ENCODE data around the gene RGS14. TPM values are rescaled to one million over a fixed set of nuclear protein-coding genes. Genes with fewer than 3 reads are reported as not detected.

Gene RGS14
- total RNA-seq, 4 donors from 2014 or later, result 28.6 to 38.3 (median 37.2) TPM

DNA sequence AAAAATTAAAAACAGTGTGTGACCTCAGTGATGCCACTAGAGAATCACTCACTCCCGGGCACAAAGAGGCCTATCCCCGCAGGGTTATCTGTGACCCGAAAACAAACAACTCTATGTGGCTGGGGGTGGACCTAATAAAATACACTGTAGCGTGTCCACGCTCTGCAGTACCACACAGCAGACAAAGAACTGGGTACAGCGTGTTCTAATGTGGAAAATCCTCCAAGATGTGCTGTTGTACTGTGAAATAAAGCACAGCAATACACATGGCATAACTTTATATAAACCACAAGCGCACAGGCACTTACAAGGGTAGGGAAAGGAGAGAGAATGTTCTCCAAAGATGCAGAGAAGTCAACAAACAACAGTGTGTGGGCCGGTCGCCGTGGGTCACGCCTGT is 18.4 kb downstream of the RGS14 start:
- 82 to 83% methylated on average over 11 of the region's 11 CpGs for WGBS, 2 donors
- DNase-seq (ENCODE audit: low spot score in 2 of 2), result no peak
- intact Hi-C loops (cut with DNase I; ENCODE audit: low total_unique reads), result no loop called here
- no peak for TF ChIP-seq POLR2A (IDR thresholded peaks at IDR 0.05)
- TF ChIP-seq CTCF (IDR thresholded peaks at IDR 0.05), result no peak
- H3K4me3 ChIP-seq (ENCODE audit: low read depth, poor library complexity, severe bottlenecking), result no peak overlapping the region

DNA sequence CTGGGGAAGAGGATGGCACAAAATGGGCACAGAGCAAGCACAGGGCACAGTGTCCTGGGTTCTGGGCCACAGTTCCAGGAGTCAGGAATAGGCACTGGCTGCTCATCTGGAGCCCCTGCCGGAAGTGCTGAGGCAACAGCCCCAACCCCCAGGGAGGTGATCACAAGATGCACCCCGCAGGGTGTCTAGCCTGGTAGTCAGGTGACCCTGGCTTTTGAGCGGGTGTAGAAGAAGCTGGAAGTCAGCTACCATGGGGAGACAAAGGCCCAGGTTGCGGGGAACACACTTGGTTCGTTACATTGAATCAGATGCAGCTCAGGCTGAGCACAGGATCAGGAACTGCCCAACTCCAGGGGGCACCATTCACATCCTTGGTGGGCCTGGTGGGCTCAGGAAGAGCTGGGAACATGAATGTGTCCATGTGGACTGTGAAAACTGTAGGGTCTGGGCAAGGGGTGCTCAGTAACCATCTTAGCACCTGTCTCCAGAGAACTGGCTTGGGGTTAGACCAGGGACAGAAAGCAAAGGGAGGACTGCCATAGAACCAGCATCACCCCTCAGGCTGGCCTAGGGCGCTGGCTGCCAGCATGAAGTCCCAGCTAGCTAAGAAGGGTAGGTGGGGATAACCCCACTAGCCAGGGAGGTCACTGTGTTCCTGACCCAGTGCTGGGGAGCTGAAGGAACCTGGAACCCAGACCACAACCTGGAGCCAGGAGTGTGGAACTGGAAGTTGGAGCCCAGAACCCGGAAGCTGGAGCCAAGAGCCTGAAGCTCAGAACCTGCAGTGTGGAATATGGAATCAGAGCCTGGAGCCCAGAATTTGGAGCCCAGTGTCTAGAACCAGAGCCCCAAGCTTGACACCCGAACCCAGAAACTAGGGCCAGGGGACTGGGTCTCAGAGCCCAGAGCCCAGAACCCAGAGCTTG is 20.4 kb downstream of the RGS14 start:
- 85 to 86% methylated on average over 8 of the region's 8 CpGs for WGBS, 2 donors
- intact Hi-C loops (cut with DNase I; ENCODE audit: low total_unique reads), result no loop called here

DNA sequence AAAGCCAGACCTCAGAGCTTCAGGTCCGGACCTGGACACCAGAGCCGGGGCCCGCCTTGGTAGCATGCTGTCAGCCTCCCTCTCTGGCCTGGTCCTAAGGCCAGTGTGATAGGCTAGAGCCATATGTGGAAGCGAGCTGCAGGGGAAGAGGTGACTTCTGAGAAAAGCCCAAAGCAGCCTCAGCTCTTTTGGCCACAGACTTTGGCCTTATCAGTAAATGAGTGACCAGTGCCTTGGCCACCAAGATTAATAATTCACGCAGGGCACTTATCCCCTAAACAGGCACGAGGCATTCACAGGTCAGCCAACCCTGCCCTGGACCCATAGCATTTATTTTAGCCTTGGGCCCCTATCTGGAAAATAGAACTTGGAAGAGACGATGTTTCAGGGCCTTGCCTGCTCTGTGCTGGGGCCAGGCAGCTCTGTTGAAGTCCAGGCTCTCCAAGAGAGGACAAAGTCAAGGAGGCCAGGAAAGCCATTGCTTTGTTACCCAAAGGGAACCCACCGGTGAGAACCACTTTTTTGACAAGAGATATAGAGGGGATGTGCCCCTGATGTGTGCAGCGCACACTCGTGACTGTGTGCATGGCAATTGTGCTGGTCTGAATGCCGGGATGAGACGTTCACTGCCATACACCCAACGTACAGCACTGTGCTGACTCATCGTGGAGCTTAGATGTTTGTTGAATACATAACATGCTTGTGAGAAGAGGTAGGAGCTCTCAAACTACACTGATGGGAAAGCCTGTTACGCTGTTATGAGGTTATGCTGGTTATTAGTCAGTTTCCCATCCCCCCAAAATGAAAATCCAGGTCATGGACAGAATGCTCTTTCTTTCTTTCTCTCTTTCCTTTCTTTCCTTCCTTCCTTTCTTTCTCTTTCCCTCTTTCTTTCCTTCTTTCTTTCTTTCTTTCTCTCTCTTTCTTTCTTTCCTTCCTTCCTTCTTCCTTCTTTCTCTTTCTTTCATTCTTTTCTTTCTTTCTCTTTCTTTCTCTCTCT is 21.5 kb downstream of the RGS14 start:
- DNase-seq (ENCODE audit: low spot score in 2 of 2), result no peak
- 67 to 73% methylated on average over 15 of the region's 15 CpGs for WGBS, 2 donors
- intact Hi-C loops (cut with DNase I; ENCODE audit: low total_unique reads), result no loop called here
- TF ChIP-seq CTCF (IDR thresholded peaks at IDR 0.05) (no peak), POLR2A (IDR thresholded peaks at IDR 0.05) (no peak)
- no peak overlapping the region for H3K4me3 ChIP-seq (ENCODE audit: low read depth, poor library complexity, severe bottlenecking)

More for the DNA sequence above, 20.4 kb downstream of the RGS14 start:
- H3K4me3 ChIP-seq (ENCODE audit: low read depth, poor library complexity, severe bottlenecking), result no peak overlapping the region
- TF ChIP-seq CTCF (IDR thresholded peaks at IDR 0.05) (no peak), POLR2A (IDR thresholded peaks at IDR 0.05) (no peak)
- no peak for DNase-seq (ENCODE audit: low spot score in 2 of 2)

DNA sequence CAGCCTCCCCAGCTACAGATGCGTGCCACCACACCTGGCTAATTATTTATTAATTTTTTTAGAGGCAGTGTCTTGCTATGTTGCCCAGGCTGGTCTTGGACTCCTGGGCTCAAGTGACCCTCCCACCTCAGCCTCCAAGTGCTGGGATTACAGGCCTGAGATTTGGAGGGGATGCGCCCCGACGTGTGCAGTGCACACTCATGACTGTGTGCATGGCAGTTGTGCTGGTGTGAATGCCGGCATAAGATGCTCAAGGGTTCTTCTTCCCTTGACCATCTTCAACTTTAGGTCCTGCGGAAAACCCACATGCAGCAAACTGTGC is 23.0 kb downstream of the RGS14 start:
- WGBS, 2 donors, result 80 to 89% methylated on average over 6 of the region's 6 CpGs
- TF ChIP-seq POLR2A (IDR thresholded peaks at IDR 0.05), result no peak
- TF ChIP-seq CTCF (IDR thresholded peaks at IDR 0.05), result no peak
- DNase-seq (ENCODE audit: low spot score in 2 of 2), result no peak
- no peak overlapping the region for H3K4me3 ChIP-seq (ENCODE audit: low read depth, poor library complexity, severe bottlenecking)
- intact Hi-C loops (cut with DNase I; ENCODE audit: low total_unique reads), result no loop called here

GRCh38 chr5:177382423-177383029 is 24.8 kb downstream of the RGS14 start:
- WGBS, 2 donors, result 18 to 31% methylated on average over 8 to 9 of the region's 11 CpGs
- no peak for TF ChIP-seq CTCF (IDR thresholded peaks at IDR 0.05)
- no peak for TF ChIP-seq POLR2A (IDR thresholded peaks at IDR 0.05)
- intact Hi-C loops (cut with DNase I; ENCODE audit: low total_unique reads), result no loop called here

More at GRCh38 chr5:177382423-177383029, 24.8 kb downstream of the RGS14 start:
- no peak for DNase-seq (ENCODE audit: low spot score in 2 of 2)
- no peak overlapping the region for H3K4me3 ChIP-seq (ENCODE audit: low read depth, poor library complexity, severe bottlenecking)

Data from lower leg skin (tissue), 4 donors.